Right lobe of liver (tissue), 4 donors: ENCODE data around the gene RBM18.

Experiments
- POLR2A ChIP-seq: fragments of 450-650 bp; IDR thresholded peaks from one replicate; pipeline ENCODE4 v1.6.1; 2017; ENCODE audit warnings: antibody characterized with exemption, mild to moderate bottlenecking
- TF ChIP-seq, protein P1 (sequence below), 4 donors: fragments of 200-600 bp in 3 of 4; fragments of 450-650 bp in 1 of 4; IDR thresholded peaks; one replicate each; pipeline versions ENCODE4 v1.5.1 to v1.8.0; 2016 to 2022; ENCODE audit warnings: antibody characterized with exemption in 4 of 4, mild to moderate bottlenecking in 2 of 4
- donor health status: DM: no; HTN: no; CAD: no.
- donor health status: DM: no; HTN: no; CAD: no.
- donor health status: DM: no; HTN: yes; CAD: no.

DNA sequence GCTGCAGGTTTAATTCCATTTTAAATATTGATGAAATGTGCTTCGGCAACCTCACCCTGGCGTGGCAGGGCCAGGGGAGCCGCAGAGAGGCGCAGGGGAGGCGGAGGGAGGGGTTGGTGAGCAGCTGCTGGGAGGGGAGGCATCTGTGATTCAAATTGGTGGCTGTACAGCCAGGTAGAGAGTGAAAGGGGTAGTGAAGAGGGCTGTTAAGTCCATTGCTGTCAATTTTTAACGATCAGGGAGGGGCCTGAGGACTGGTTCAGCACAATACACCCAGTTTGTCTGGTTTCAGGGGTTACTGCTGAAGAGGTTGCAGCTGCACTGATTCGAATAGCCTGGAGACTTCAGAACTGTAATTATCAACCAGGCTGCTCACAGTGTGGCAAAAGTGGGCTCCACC, 67.2 kb downstream of the RBM18 start:
- TF ChIP-seq, protein P1, sequence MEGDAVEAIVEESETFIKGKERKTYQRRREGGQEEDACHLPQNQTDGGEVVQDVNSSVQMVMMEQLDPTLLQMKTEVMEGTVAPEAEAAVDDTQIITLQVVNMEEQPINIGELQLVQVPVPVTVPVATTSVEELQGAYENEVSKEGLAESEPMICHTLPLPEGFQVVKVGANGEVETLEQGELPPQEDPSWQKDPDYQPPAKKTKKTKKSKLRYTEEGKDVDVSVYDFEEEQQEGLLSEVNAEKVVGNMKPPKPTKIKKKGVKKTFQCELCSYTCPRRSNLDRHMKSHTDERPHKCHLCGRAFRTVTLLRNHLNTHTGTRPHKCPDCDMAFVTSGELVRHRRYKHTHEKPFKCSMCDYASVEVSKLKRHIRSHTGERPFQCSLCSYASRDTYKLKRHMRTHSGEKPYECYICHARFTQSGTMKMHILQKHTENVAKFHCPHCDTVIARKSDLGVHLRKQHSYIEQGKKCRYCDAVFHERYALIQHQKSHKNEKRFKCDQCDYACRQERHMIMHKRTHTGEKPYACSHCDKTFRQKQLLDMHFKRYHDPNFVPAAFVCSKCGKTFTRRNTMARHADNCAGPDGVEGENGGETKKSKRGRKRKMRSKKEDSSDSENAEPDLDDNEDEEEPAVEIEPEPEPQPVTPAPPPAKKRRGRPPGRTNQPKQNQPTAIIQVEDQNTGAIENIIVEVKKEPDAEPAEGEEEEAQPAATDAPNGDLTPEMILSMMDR (IDR thresholded peaks at IDR 0.05) = no peak
- TF ChIP-seq POLR2A = no peak
